ENCODE measurements around the gene IAPP. TPM values are rescaled to one million over a fixed set of nuclear protein-coding genes. Genes with fewer than 3 reads are reported as not detected.

Gene IAPP
- total and polyA plus RNA-seq, 9 of the 15 experiments (the other 6 are each of a cell fraction or from before 2014, with no cell fraction given) = not detected

DNA sequence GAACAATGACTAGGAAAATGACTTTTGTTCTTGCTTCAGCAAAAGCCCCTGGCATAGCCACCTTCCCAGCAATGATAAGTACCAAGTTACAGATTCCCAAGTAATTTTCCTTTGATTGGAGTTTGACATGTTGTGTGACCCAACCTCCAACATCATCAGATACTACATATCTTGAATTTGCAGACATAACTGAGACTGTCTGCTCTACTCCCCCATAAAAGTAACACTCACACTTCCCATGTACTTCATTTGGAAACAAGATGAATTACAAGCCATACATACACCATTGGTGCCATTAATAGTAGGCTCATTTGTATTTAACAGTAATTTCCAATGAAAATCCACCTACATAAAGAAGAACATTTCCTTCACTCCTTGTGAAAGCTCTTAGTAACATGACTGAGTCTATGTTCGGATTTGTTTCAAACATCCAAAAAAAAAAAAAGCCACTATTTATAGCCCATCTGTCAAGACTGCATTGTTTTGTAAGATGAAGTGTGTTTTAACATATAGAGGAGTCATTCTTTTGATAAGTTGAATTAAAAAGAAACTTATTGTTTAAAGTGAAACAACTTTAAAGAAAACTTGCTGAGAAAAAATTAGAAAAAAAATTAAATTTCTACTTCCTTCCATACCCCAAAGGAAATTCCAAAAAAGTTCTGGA is 26.0 kb upstream of the IAPP start (continued):
- TF ChIP-seq, protein P1, sequence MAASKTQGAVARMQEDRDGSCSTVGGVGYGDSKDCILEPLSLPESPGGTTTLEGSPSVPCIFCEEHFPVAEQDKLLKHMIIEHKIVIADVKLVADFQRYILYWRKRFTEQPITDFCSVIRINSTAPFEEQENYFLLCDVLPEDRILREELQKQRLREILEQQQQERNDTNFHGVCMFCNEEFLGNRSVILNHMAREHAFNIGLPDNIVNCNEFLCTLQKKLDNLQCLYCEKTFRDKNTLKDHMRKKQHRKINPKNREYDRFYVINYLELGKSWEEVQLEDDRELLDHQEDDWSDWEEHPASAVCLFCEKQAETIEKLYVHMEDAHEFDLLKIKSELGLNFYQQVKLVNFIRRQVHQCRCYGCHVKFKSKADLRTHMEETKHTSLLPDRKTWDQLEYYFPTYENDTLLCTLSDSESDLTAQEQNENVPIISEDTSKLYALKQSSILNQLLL (CRISPR knock-in tag; IDR thresholded peaks at IDR 0.05; ENCODE audit: borderline replicate concordance) = no peak
- no peak for TF ChIP-seq RFX1 (IDR thresholded peaks at IDR 0.05)
- peak; percentile 78 for TF ChIP-seq SMARCA4 (IDR thresholded peaks at IDR 0.05)
- no peak for TF ChIP-seq CBX8 (IDR thresholded peaks at IDR 0.05; ENCODE audit: borderline replicate concordance, extremely low read depth, low read depth, low read length, poor library complexity, severe bottlenecking)

DNA sequence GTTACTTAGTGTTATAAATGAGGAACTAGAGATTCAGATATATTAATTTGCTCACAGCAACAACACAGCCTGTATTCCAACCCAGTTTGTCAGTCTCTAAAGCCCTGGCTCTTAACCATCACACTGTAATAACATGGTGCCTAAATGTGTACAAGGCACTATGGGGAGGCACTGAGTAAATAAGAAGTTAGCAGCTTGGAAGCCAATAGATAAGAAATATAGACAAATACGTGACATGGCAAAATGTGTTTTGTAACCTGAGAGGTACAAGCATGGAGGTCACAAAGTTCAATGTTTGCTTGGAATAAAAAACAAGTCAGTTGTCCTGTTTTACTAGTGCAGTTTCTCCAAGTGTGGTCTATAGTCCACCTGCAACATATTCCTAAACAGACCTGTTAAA is 21.7 kb upstream of the IAPP start:
- no TSS peak for BruUV-seq (replicated peaks)
- H3K27me3 ChIP-seq (ENCODE audit: control insufficient read depth in 2 of 2, insufficient read depth in 2 of 2, low read length in 2 of 2) = no peaks in the 10 kb centered on the region
- 0% methylated on average over 1 of the region's 1 CpG for WGBS (ENCODE audit: insufficient coverage, low coverage, missing lambda C conversion rate)
- no peaks in the 10 kb centered on the region for H3K36me3 ChIP-seq (ENCODE audit: control insufficient read depth, insufficient read depth, low read length)
- no peak overlapping the region for H2AFZ ChIP-seq (ENCODE audit: low read depth, low read length)
- FAIRE-seq = peak; percentile 76
- intact Hi-C loops (cut with micrococcal nuclease) (loop anchor here (1.0 to 5.0 kb wide), 2 partner anchors 66 to 86 kb away; partner anchors contain the start of gene PYROXD1), in situ Hi-C loops (cut with MboI) (no loop called here)
- H3K4me1 ChIP-seq (replicated peaks in 1 of 2; ENCODE audit: control insufficient read depth in 2 of 2, insufficient read depth in 2 of 2, low read length in 2 of 2) = peaks cover 0 to 30% of the 10 kb centered on the region in 2 experiments; a peak in 3 of 5 replicates
- no peak overlapping the region for H3K4me3 ChIP-seq
- H3K4me2 ChIP-seq (ENCODE audit: insufficient read depth, low read length) = peak overlapping the region; percentile 6
- ChIA-PET CTCF (ENCODE audit: low intra/inter-chr PET ratio) (no interaction called here), POLR2A (no interaction called here)
- peak; percentile 94 for ATAC-seq
- DNase-seq (ENCODE audit: extremely low read depth in 1 of 4, low spot score in 3 of 4) = peak; percentile 51 to 72 (median 56)
- H3K9ac ChIP-seq (ENCODE audit: insufficient read depth in 1 of 2, low read depth in 2 of 2, low read length in 2 of 2) = peak overlapping the region in 1 of 2 experiments; percentile 44; a peak in 1 of 4 replicates
- H3K79me2 ChIP-seq (ENCODE audit: control insufficient read depth, insufficient read depth, low read length) = no peaks in the 10 kb centered on the region
- H3K9me1 ChIP-seq (ENCODE audit: control insufficient read depth, insufficient read depth, low read length) = no peaks in the 10 kb centered on the region
- no peaks in the 10 kb centered on the region for H4K20me1 ChIP-seq (replicated peaks; ENCODE audit: control insufficient read depth, insufficient read depth, low read length)
- H3K27ac ChIP-seq (ENCODE audit: extremely low read depth, low read depth, low read length) = peak overlapping the region; percentile 61
- no peaks in the 10 kb centered on the region for H3K9me3 ChIP-seq (replicated peaks; ENCODE audit: control insufficient read depth, insufficient read depth, low read depth, low read length)
- TF ChIP-seq THRAP3 (IDR thresholded peaks at IDR 0.05; ENCODE audit: borderline replicate concordance) = no peak
- TF ChIP-seq CEBPG (CRISPR knock-in tag; IDR thresholded peaks at IDR 0.05) = no peak
- TF ChIP-seq CEBPG (tag; conservative IDR thresholded peaks at IDR 0.05 in 1 of 2, IDR thresholded peaks at IDR 0.05 in 1 of 2) = no peak
- TF ChIP-seq SMARCA5 (IDR thresholded peaks at IDR 0.05) = no peak
- TF ChIP-seq, protein P2, sequence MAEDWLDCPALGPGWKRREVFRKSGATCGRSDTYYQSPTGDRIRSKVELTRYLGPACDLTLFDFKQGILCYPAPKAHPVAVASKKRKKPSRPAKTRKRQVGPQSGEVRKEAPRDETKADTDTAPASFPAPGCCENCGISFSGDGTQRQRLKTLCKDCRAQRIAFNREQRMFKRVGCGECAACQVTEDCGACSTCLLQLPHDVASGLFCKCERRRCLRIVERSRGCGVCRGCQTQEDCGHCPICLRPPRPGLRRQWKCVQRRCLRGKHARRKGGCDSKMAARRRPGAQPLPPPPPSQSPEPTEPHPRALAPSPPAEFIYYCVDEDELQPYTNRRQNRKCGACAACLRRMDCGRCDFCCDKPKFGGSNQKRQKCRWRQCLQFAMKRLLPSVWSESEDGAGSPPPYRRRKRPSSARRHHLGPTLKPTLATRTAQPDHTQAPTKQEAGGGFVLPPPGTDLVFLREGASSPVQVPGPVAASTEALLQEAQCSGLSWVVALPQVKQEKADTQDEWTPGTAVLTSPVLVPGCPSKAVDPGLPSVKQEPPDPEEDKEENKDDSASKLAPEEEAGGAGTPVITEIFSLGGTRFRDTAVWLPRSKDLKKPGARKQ (CRISPR knock-in tag; IDR thresholded peaks at IDR 0.05) = no peak
- TF ChIP-seq NCOA4 (IDR thresholded peaks at IDR 0.05; ENCODE audit: partially characterized antibody) = no peak
- 0 out of 2 replicates have a peak, but pooled peaks have one; percentile 29 for TF ChIP-seq FOXM1 (IDR thresholded peaks at IDR 0.05; ENCODE audit: low read depth)
- no peak for TF ChIP-seq FOXM1 (CRISPR knock-in tag; IDR thresholded peaks at IDR 0.05; ENCODE audit: low read depth)
- no peak for TF ChIP-seq TAF15 (IDR thresholded peaks at IDR 0.05; ENCODE audit: low read depth, low read length)
- TF ChIP-seq ATF1 (CRISPR knock-in tag; IDR thresholded peaks at IDR 0.05) = no peak
- no peak for TF ChIP-seq ATF1 (tag; IDR thresholded peaks at IDR 0.05)
- no peak for TF ChIP-seq ARHGAP35 (IDR thresholded peaks at IDR 0.05; ENCODE audit: partially characterized antibody)
- no peak for TF ChIP-seq RFX7 (CRISPR knock-in tag; IDR thresholded peaks at IDR 0.05)
- TF ChIP-seq, protein P3, sequence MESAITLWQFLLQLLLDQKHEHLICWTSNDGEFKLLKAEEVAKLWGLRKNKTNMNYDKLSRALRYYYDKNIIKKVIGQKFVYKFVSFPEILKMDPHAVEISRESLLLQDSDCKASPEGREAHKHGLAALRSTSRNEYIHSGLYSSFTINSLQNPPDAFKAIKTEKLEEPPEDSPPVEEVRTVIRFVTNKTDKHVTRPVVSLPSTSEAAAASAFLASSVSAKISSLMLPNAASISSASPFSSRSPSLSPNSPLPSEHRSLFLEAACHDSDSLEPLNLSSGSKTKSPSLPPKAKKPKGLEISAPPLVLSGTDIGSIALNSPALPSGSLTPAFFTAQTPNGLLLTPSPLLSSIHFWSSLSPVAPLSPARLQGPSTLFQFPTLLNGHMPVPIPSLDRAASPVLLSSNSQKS (CRISPR knock-in tag; IDR thresholded peaks at IDR 0.05) = no peak
